22Rv1 (cell line): ENCODE data around the gene PPP2R3A.

Experiments
- H3K27ac ChIP-seq: fragments of 450-650 bp; 2 replicates; pipeline ENCODE4 v1.5.1; 2017
- CTCF ChIP-seq: fragments of 450-650 bp; IDR thresholded peaks from 2 replicates; pipeline ENCODE4 v1.5.1; 2017; ENCODE audit warnings: mild to moderate bottlenecking
- ZFX ChIP-seq: fragments of 450-650 bp; IDR thresholded peaks from 2 replicates; pipeline ENCODE4 v1.6.1; 2017; ENCODE audit warnings: antibody characterized with exemption, borderline replicate concordance

The PPP2R3A gene

GRCh38 chr3:136171097-136171542 is 205.6 kb downstream of the PPP2R3A start:
- no peak overlapping the region for H3K27ac ChIP-seq
- TF ChIP-seq CTCF: no peak
- no peak for TF ChIP-seq ZFX

- H3K27ac ChIP-seq: no peak overlapping the region
- TF ChIP-seq ZFX: no peak
- no peak for TF ChIP-seq CTCF
Observed at GRCh38 chr3:136173939-136174490, 208.5 kb downstream of the PPP2R3A start.

GRCh38 chr3:136177876-136178275 is 212.3 kb downstream of the PPP2R3A start:
- H3K27ac ChIP-seq: no peak overlapping the region
- TF ChIP-seq ZFX (no peak), CTCF (no peak)

- no peak for TF ChIP-seq ZFX
- TF ChIP-seq CTCF: no peak
Observed at GRCh38 chr3:136181741-136182140, 216.2 kb downstream of the PPP2R3A start.

GRCh38 chr3:136184703-136185102 is 219.2 kb downstream of the PPP2R3A start:
- no peak overlapping the region for H3K27ac ChIP-seq
- no peak for TF ChIP-seq ZFX
- no peak for TF ChIP-seq CTCF

More at GRCh38 chr3:136181741-136182140, 216.2 kb downstream of the PPP2R3A start:
- no peak overlapping the region for H3K27ac ChIP-seq

- peak overlapping the region; percentile 38 for H3K27ac ChIP-seq
Observed at GRCh38 chr3:136186344-136186743, 220.8 kb downstream of the PPP2R3A start.

More at GRCh38 chr3:136186344-136186743, 220.8 kb downstream of the PPP2R3A start:
- TF ChIP-seq CTCF (no peak), ZFX (no peak)
